SK-N-SH (cell line): ENCODE data around the gene C19orf12. TPM values are rescaled to one million over a fixed set of nuclear protein-coding genes. Genes with fewer than 3 reads are reported as not detected.

Experiments used
- CTCF ChIA-PET: fragments of 300-600, 350-600 bp; formaldehyde crosslinking; extraction: SDS; loops from one replicate; lab custom pipeline; 2021; lab: Yijun Ruan, JAX
- POLR2A ChIA-PET: fragments of 350-600 bp; sonication (Branson Sonifier 250); formaldehyde crosslinking; extraction: SDS; loops from one replicate; lab custom pipeline; 2020; ENCODE audit warnings: antibody characterized with exemption, inconsistent platforms; lab: Yijun Ruan, JAX
- DNase-seq: peaks from one replicate; pipeline ENCODE4 v3.0.0; 2012
- H2AFZ ChIP-seq: fragments of 200-600 bp; sonication (generic); 2 replicates; pipeline ENCODE4 v1.8.1; 2016; ENCODE audit warnings: antibody characterized with exemption, mild to moderate bottlenecking, low read depth
- H3F3A ChIP-seq: fragments of 200-600 bp; sonication (generic); replicated peaks from 2 replicates; pipeline ENCODE3; 2016; ENCODE audit warnings: antibody characterized with exemption, mild to moderate bottlenecking; ENCODE audit not compliant: insufficient read depth
- H3K27ac ChIP-seq, 2 experiments: fragments of 200-500 bp in 1 of 2; fragments of 200-600 bp in 1 of 2; sonication (Bioruptor generic) in 1 of 2; sonication (generic), shearing (Covaris generic) in 1 of 2; 2 replicates each; pipeline versions ENCODE4 v1.5.1 to v1.6.1; 2014 to 2016; ENCODE audit warnings: low read depth in 2 of 2, inconsistent platforms in 1 of 2, low read length in 1 of 2, mild to moderate bottlenecking in 1 of 2, mixed read lengths in 1 of 2
- H3K27me3 ChIP-seq: fragments of 200-600 bp; sonication (generic), shearing (Covaris generic); 2 replicates; pipeline ENCODE4 v1.6.1; 2016; ENCODE audit warnings: mixed run types; ENCODE audit not compliant: insufficient read depth
- H3K36me3 ChIP-seq, 2 experiments: fragments of 200-500 bp in 1 of 2; fragments of 200-600 bp in 1 of 2; sonication (Bioruptor generic) in 1 of 2; sonication (generic) in 1 of 2; replicated peaks in 1 of 2; 2 replicates each; pipeline versions ENCODE3 to v1.5.1; 2014 to 2016; ENCODE audit warnings: low read length in 1 of 2, mild to moderate bottlenecking in 1 of 2; ENCODE audit not compliant: insufficient read depth in 2 of 2, control insufficient read depth in 1 of 2
- H3K4me1 ChIP-seq, 2 experiments: fragments of 200-500 bp in 1 of 2; fragments of 200-600 bp in 1 of 2; sonication (Bioruptor generic) in 1 of 2; sonication (generic), shearing (Covaris generic) in 1 of 2; 2 replicates each; pipeline versions ENCODE4 v1.5.1 to v1.6.1; 2014 to 2016; ENCODE audit warnings: low read depth in 1 of 2, low read length in 1 of 2, mixed run types in 1 of 2; ENCODE audit not compliant: insufficient read depth in 2 of 2, control insufficient read depth in 1 of 2
- H3K4me2 ChIP-seq: fragments of 200-600 bp; sonication (generic), shearing (Covaris generic); 2 replicates; pipeline ENCODE4 v1.6.1; 2017; ENCODE audit warnings: mixed run types
- H3K4me3 ChIP-seq, 2 experiments: fragments of 200-500 bp in 1 of 2; fragments of 200-600 bp in 1 of 2; sonication (Bioruptor generic) in 1 of 2; sonication (generic), shearing (Covaris generic) in 1 of 2; 2 replicates each; pipeline versions ENCODE4 v1.5.1 to v1.8.1; 2014 to 2016; ENCODE audit warnings: low read depth in 2 of 2, inconsistent platforms in 1 of 2, low read length in 1 of 2, mild to moderate bottlenecking in 1 of 2, mixed read lengths in 1 of 2, moderate library complexity in 1 of 2
- H3K79me2 ChIP-seq: fragments of 200-600 bp; sonication (generic); 2 replicates; pipeline ENCODE4 v1.8.1; 2017; ENCODE audit warnings: mild to moderate bottlenecking; ENCODE audit not compliant: insufficient read depth
- H3K9ac ChIP-seq: fragments of 200-600 bp; sonication (generic); 2 replicates; pipeline ENCODE4 v1.6.1; 2017; ENCODE audit warnings: mixed run types
- H3K9me2 ChIP-seq: fragments of 200-600 bp; sonication (generic); 2 replicates; pipeline ENCODE4 v1.6.1; 2017; ENCODE audit warnings: mixed run types
- H3K9me3 ChIP-seq: fragments of 200-600 bp; sonication (generic); 2 replicates; pipeline ENCODE4 v1.6.1; 2017; ENCODE audit warnings: mixed run types, mild to moderate bottlenecking, moderate library complexity
- H4K20me1 ChIP-seq: fragments of 200-600 bp; sonication (generic); 2 replicates; pipeline ENCODE4 v1.6.1; 2017; ENCODE audit warnings: mild to moderate bottlenecking, mixed run types; ENCODE audit not compliant: insufficient read depth
- CHD2 ChIP-seq: fragments of 150-350 bp; IDR thresholded peaks from 2 replicates; pipeline ENCODE4 v1.6.1; 2018; ENCODE audit warnings: low read length; ENCODE audit not compliant: partially characterized antibody
- ELF1 ChIP-seq: IDR thresholded peaks from 2 replicates; pipeline ENCODE4 v1.4.0; 2012
- EP300 ChIP-seq, 2 experiments: IDR thresholded peaks; 2 replicates each; pipeline versions ENCODE4 v1.4.0 to v1.6.1; 2012; ENCODE audit warnings: borderline replicate concordance in 1 of 2, low read depth in 1 of 2, low read length in 1 of 2
- FOXJ3 ChIP-seq: sonication (generic); formaldehyde crosslinking; IDR thresholded peaks from 2 replicates; pipeline ENCODE4 v1.5.1; 2020; ENCODE audit warnings: mild to moderate bottlenecking, missing genetic modification reagents
- FOXM1 ChIP-seq: IDR thresholded peaks from 2 replicates; pipeline ENCODE4 v1.4.0; 2012; ENCODE audit warnings: low read depth, mild to moderate bottlenecking
- GABPA ChIP-seq: IDR thresholded peaks from 2 replicates; pipeline ENCODE4 v1.4.0; 2012; ENCODE audit warnings: low read depth, mild to moderate bottlenecking
- GATA2 ChIP-seq: sonication (generic); formaldehyde crosslinking; IDR thresholded peaks from 2 replicates; pipeline ENCODE4 v1.5.0; 2020; ENCODE audit warnings: mild to moderate bottlenecking, missing genetic modification reagents
- JUND ChIP-seq: IDR thresholded peaks from 2 replicates; pipeline ENCODE4 v1.4.0; 2012
- MEF2A ChIP-seq: IDR thresholded peaks from 2 replicates; pipeline ENCODE4 v1.4.0; 2012; ENCODE audit warnings: low read depth, borderline replicate concordance
- MXI1 ChIP-seq: IDR thresholded peaks from 2 replicates; pipeline ENCODE4 v1.6.1; 2012; ENCODE audit warnings: mild to moderate bottlenecking, low read depth, low read length, improper control_type of control experiment
- SIN3A ChIP-seq: IDR thresholded peaks from 2 replicates; pipeline ENCODE4 v1.6.1; 2012; ENCODE audit warnings: low read depth, mild to moderate bottlenecking, low read length, moderate library complexity, borderline replicate concordance
- TAF1 ChIP-seq: IDR thresholded peaks from 2 replicates; pipeline ENCODE4 v1.6.1; 2012; ENCODE audit warnings: low read depth, mild to moderate bottlenecking, low read length, moderate library complexity, borderline replicate concordance
- TEAD4 ChIP-seq: IDR thresholded peaks from 2 replicates; pipeline ENCODE4 v1.4.0; 2012; ENCODE audit warnings: mild to moderate bottlenecking, borderline replicate concordance; ENCODE audit not compliant: insufficient read depth
- WGBS: methylation state at CpG from one replicate; pipeline ENCODE4 v1.1.6; 2017; ENCODE audit warnings: low lambda C conversion rate; 5-methylcytosine and 5-hydroxymethylcytosine counted together
- polyA plus RNA-seq, 3 experiments: library from polyadenylated mRNA; depleted of rRNA; stranded (reverse); fragments of >200 nt; gene quantifications; 2 replicates each; pipeline ENCODE4 v1.2.3, GENCODE V29; 2012
- TF ChIP-seq, protein P1 (sequence below): fragments of 200-600 bp; sonication (generic); IDR thresholded peaks from 2 replicates; pipeline ENCODE4 v1.6.1; 2017; ENCODE audit warnings: antibody characterized with exemption, mild to moderate bottlenecking, moderate library complexity
- TF ChIP-seq, protein P2 (sequence below): IDR thresholded peaks from 2 replicates; pipeline ENCODE4 v1.4.0; 2012; ENCODE audit warnings: low read depth
- TF ChIP-seq, protein P3 (sequence below): IDR thresholded peaks from 2 replicates; pipeline ENCODE4; 2012
- TF ChIP-seq, protein P4 (sequence below): fragments of 150-350 bp; IDR thresholded peaks from 2 replicates; pipeline ENCODE4 v1.6.1; 2016; ENCODE audit warnings: mild to moderate bottlenecking, low read depth, low read length
- TF ChIP-seq, protein P5 (sequence below): IDR thresholded peaks from 2 replicates; pipeline ENCODE4 v1.6.1; 2012; ENCODE audit warnings: mild to moderate bottlenecking, low read depth, low read length, moderate library complexity

C19orf12 gene
- polyA plus RNA-seq, 1 of the 3 experiments (the other 2 are of a cell fraction) = 30.5 TPM

DNA sequence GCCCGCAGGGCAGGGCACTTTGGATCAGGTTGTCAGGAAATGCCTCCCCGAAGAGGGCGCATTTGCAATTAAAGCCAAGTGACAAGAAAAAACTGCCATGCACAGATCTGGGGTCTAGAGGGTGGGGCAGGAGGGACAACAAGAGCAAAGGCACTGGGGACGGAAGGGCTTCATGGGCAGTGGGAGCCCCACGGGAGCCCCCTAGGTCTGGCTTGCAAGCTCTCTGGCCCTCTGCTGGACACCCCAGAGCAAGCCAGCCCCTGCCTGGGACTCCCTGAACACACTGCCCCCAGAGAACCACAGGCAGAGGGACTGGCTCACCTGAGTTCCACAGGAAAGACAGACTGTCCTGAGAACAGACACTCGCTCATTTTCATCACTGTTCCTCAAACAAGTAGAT is 30.2 kb upstream of the C19orf12 start:
- WGBS = 56% methylated on average over 6 of the region's 6 CpGs
- peak; percentile 40 for DNase-seq
- TF ChIP-seq, protein P1, sequence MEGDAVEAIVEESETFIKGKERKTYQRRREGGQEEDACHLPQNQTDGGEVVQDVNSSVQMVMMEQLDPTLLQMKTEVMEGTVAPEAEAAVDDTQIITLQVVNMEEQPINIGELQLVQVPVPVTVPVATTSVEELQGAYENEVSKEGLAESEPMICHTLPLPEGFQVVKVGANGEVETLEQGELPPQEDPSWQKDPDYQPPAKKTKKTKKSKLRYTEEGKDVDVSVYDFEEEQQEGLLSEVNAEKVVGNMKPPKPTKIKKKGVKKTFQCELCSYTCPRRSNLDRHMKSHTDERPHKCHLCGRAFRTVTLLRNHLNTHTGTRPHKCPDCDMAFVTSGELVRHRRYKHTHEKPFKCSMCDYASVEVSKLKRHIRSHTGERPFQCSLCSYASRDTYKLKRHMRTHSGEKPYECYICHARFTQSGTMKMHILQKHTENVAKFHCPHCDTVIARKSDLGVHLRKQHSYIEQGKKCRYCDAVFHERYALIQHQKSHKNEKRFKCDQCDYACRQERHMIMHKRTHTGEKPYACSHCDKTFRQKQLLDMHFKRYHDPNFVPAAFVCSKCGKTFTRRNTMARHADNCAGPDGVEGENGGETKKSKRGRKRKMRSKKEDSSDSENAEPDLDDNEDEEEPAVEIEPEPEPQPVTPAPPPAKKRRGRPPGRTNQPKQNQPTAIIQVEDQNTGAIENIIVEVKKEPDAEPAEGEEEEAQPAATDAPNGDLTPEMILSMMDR = peak; percentile 29
- no peak for TF ChIP-seq FOXM1
- TF ChIP-seq, protein P2, sequence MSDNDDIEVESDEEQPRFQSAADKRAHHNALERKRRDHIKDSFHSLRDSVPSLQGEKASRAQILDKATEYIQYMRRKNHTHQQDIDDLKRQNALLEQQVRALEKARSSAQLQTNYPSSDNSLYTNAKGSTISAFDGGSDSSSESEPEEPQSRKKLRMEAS = no peak
- TF ChIP-seq, protein P3, sequence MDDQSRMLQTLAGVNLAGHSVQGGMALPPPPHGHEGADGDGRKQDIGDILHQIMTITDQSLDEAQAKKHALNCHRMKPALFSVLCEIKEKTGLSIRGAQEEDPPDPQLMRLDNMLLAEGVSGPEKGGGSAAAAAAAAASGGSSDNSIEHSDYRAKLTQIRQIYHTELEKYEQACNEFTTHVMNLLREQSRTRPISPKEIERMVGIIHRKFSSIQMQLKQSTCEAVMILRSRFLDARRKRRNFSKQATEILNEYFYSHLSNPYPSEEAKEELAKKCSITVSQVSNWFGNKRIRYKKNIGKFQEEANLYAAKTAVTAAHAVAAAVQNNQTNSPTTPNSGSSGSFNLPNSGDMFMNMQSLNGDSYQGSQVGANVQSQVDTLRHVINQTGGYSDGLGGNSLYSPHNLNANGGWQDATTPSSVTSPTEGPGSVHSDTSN = no peak
- H3K4me1 ChIP-seq = no peaks in the 10 kb centered on the region
- H3K36me3 ChIP-seq = no peaks in the 10 kb centered on the region
- no peaks in the 10 kb centered on the region for H3K79me2 ChIP-seq
- H3K9ac ChIP-seq = no peak overlapping the region
- no peaks in the 10 kb centered on the region for H3K9me2 ChIP-seq
- H3K27ac ChIP-seq = no peak overlapping the region
- ChIA-PET POLR2A (no interaction called here), CTCF (interaction anchor here (1.0 to 8.1 kb wide), 5 partner anchors 15 to 134 kb away, joined by 3 to 40 read pairs (median 3); no protein-coding TSS in a partner anchor)
- H3K27me3 ChIP-seq = no peaks in the 10 kb centered on the region; the same call in 1 of the 2 replicates
- no peaks in the 10 kb centered on the region for H3F3A ChIP-seq
- H2AFZ ChIP-seq = no peak overlapping the region
- no peak overlapping the region for H3K4me2 ChIP-seq
- no peaks in the 10 kb centered on the region for H3K9me3 ChIP-seq
- no peak overlapping the region for H3K4me3 ChIP-seq
- no peaks in the 10 kb centered on the region for H4K20me1 ChIP-seq

DNA sequence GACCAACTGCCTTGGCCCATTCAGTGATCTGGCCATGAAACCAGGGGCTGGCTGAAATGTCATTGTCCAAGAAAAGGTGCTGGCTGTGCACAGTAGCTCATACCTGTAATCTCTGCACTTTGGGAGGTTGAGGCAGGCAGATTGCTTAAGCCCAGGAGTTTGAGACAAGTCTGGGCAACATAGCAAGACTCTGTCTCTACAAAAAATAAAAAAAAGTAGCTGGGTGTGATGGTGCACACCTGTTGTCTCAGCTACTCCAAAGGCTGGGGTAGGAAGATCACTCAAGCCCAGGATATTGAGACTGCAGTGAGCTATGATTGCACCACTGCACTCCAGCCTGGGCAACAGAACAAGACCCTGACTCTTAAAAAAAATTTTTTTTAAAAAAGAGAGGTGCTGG is 28.6 kb upstream of the C19orf12 start:
- Histone ChIP-seq H3K9me2 (no peaks in the 10 kb centered on the region), H3K9ac (no peak overlapping the region), H3K4me2 (no peak overlapping the region), H4K20me1 (no peaks in the 10 kb centered on the region), H3K9me3 (no peaks in the 10 kb centered on the region), H3K27ac (no peak overlapping the region), H3F3A (no peaks in the 10 kb centered on the region), H3K36me3 (no peaks in the 10 kb centered on the region), H3K4me3 (no peak overlapping the region), H3K4me1 (no peaks in the 10 kb centered on the region), H3K27me3 (no peaks in the 10 kb centered on the region; the same call in 1 of the 2 replicates), H2AFZ (no peak overlapping the region), H3K79me2 (no peaks in the 10 kb centered on the region)
- POLR2A ChIA-PET = no interaction called here
- CTCF ChIA-PET = interaction anchor here (1.0 to 8.1 kb wide), 7 partner anchors 14 to 130 kb away, joined by 3 to 40 read pairs (median 4); no protein-coding TSS in a partner anchor
- DNase-seq = no peak
- TF ChIP-seq GABPA (no peak), FOXJ3 (CRISPR knock-in tag) (no peak), TEAD4 (no peak), EP300 (IDR thresholded peaks at IDR 0.05; ENCODE audit: borderline replicate concordance in 1 of 2, low read depth in 1 of 2, low read length in 1 of 2) (no peak), GATA2 (CRISPR knock-in tag) (no peak), FOXM1 (no peak), MXI1 (no peak), TAF1 (no peak), MEF2A (no peak), JUND (no peak), ELF1 (no peak), SIN3A (no peak), CHD2 (no peak)
- TF ChIP-seq, protein P4, sequence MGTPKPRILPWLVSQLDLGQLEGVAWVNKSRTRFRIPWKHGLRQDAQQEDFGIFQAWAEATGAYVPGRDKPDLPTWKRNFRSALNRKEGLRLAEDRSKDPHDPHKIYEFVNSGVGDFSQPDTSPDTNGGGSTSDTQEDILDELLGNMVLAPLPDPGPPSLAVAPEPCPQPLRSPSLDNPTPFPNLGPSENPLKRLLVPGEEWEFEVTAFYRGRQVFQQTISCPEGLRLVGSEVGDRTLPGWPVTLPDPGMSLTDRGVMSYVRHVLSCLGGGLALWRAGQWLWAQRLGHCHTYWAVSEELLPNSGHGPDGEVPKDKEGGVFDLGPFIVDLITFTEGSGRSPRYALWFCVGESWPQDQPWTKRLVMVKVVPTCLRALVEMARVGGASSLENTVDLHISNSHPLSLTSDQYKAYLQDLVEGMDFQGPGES = no peak
- TF ChIP-seq, protein P5, sequence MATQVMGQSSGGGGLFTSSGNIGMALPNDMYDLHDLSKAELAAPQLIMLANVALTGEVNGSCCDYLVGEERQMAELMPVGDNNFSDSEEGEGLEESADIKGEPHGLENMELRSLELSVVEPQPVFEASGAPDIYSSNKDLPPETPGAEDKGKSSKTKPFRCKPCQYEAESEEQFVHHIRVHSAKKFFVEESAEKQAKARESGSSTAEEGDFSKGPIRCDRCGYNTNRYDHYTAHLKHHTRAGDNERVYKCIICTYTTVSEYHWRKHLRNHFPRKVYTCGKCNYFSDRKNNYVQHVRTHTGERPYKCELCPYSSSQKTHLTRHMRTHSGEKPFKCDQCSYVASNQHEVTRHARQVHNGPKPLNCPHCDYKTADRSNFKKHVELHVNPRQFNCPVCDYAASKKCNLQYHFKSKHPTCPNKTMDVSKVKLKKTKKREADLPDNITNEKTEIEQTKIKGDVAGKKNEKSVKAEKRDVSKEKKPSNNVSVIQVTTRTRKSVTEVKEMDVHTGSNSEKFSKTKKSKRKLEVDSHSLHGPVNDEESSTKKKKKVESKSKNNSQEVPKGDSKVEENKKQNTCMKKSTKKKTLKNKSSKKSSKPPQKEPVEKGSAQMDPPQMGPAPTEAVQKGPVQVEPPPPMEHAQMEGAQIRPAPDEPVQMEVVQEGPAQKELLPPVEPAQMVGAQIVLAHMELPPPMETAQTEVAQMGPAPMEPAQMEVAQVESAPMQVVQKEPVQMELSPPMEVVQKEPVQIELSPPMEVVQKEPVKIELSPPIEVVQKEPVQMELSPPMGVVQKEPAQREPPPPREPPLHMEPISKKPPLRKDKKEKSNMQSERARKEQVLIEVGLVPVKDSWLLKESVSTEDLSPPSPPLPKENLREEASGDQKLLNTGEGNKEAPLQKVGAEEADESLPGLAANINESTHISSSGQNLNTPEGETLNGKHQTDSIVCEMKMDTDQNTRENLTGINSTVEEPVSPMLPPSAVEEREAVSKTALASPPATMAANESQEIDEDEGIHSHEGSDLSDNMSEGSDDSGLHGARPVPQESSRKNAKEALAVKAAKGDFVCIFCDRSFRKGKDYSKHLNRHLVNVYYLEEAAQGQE = no peak
- TF ChIP-seq, protein P1 = no peak
